Coronary artery (tissue), 2 donors: Measurements from ENCODE around the gene FBN2.
"Not testable (repeated sequence)": the region's sequence is repeated elsewhere in the genome, so short reads cannot be mapped to it uniquely, and the experiment has no call there.

ENCODE experiments used
- DNase-seq: peaks from one replicate; pipeline ENCODE4 v3.0.0-alpha.2; 2017; ENCODE audit warnings: low spot score
- H3K27ac ChIP-seq, 2 donors: fragments of 200-600 bp; sonication (generic); one replicate each; pipeline ENCODE4 v1.5.1; 2016 to 2019
- H3K4me3 ChIP-seq: fragments of 200-600 bp; sonication (generic); 2 replicates; pipeline ENCODE4 v1.5.1; 2016; ENCODE audit warnings: mild to moderate bottlenecking, moderate library complexity
- TF ChIP-seq, protein P1 (sequence below): fragments of 200-600 bp; sonication (generic); IDR thresholded peaks from one replicate; pipeline ENCODE4 v1.5.1; 2019; ENCODE audit warnings: antibody characterized with exemption

FBN2 gene

DNA sequence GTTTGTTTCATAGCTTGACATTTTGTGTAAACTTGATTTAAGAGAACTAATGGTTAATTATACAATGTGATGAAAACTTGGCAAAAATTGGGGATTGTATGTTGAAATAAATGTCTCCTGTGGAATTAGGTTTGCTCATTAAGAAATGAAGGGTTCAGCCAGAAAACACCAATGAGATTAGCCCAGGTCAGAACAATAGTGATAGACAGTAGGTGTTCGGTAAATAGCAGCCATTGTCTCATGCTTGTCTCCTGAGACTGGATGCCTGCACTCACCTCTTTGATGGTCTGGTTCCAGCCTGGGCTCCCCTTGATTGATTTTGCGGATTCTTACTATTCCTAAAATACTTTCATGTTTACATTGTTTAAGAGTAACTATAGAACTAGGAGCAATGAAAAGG, 135.5 kb downstream of the FBN2 start:
- DNase-seq = no peak
- Histone ChIP-seq H3K4me3 (no peak overlapping the region), H3K27ac (no peak overlapping the region)
- TF ChIP-seq, protein P1, sequence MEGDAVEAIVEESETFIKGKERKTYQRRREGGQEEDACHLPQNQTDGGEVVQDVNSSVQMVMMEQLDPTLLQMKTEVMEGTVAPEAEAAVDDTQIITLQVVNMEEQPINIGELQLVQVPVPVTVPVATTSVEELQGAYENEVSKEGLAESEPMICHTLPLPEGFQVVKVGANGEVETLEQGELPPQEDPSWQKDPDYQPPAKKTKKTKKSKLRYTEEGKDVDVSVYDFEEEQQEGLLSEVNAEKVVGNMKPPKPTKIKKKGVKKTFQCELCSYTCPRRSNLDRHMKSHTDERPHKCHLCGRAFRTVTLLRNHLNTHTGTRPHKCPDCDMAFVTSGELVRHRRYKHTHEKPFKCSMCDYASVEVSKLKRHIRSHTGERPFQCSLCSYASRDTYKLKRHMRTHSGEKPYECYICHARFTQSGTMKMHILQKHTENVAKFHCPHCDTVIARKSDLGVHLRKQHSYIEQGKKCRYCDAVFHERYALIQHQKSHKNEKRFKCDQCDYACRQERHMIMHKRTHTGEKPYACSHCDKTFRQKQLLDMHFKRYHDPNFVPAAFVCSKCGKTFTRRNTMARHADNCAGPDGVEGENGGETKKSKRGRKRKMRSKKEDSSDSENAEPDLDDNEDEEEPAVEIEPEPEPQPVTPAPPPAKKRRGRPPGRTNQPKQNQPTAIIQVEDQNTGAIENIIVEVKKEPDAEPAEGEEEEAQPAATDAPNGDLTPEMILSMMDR = no peak

DNA sequence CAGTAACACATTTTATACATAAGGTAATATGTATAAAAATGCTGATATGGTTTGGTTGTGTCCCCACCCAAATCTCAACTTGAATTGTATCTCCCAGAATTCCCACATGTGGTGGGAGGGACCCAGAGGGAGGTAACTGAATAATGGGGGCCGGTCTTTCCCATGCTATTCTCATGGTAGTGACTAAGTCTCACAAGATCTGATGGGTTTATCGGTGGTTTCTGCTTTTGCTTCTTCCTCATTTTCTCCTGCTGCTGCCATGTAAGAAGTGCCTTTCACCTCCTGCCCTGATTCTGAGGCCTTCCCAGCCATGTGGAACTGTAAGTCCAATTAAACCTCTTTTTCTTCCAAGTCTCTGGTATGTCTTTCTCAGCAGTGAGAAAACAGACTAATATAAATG, 137.3 kb downstream of the FBN2 start:
- not testable (repeated sequence) for H3K27ac ChIP-seq, H3K4me3 ChIP-seq, DNase-seq

DNA sequence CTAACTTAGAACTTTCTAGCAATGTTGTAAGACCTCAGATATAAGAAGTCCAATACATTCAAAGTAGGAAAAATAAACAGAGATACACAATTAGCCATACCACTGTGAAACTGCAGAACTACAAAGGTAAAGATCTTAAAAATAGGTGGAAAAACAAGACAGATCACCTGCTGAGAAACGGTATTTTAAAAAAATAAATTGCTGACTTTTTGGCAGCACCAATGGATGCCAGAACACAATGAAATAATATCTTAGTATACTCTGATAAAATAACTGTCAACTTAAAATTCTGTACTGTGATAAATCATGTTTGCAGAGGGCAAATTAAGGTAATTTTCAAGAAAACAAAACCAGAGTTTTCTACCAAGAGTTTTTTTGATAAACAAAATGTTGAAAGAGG, 138.9 kb downstream of the FBN2 start:
- H3K27ac ChIP-seq = no peak overlapping the region
- DNase-seq = no peak
- TF ChIP-seq, protein P1 = no peak
- no peak overlapping the region for H3K4me3 ChIP-seq

DNA sequence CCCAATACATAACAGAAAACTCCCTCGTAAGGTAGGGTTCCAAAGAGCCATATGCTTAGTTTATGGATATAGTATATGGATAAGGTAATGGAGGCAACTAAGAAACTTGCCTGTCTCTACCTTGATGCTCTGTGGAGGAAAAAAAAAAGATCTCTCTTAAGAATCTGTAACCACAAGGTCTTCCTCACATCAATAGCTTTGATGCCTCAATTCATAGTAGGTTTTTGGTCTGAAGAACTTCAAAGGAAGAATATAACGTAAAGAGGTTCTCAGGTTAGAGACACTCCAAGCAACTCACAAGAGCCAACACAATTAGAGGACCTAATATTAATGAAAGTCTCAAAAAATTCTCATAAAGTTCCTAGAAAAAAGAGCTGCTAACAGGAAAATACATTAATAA, 140.2 kb downstream of the FBN2 start:
- TF ChIP-seq, protein P1 = no peak

DNA sequence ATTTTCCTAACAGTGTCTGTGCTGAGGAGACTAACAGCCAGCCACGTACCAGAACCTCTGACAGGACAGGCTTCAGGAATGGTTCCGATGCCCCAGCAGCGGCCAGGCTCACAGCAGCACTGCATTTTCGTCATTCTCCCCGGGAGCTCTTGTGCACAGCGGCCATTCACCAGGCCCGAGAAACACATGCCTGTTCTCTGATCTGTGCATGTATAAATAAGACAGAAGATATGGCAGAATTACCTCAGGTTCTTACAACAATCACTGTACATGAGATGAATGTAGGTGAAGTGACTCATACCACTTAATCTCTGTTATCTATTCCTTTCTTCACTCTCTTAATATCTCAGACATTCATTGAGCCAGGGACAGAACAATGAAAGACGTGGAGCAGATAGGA, 143.0 kb downstream of the FBN2 start:
- no peak for DNase-seq
- Histone ChIP-seq H3K4me3 (no peak overlapping the region), H3K27ac (no peak overlapping the region)
- TF ChIP-seq, protein P1 = no peak

More for the DNA sequence above, 140.2 kb downstream of the FBN2 start:
- no peak for DNase-seq
- no peak overlapping the region for H3K4me3 ChIP-seq
- no peak overlapping the region for H3K27ac ChIP-seq

DNA sequence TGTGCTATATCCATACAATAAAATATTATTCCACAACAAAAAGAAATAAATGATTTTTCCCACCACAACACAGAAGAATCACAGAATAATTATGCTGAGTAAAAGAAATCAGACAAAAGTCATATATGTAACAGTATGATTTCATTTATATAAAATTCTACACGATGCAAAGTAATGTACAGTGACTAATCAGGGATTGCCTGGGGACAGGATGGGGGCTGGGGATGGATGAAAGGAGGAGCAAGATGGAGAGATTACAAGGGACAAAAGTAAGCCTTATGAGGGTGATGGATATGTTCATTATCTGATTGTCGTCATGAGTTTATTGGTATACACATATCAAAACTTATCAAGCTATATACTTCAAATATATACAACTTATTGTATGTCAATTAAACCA, 154.0 kb downstream of the FBN2 start:
- TF ChIP-seq, protein P1 = no peak
- no peak for DNase-seq
- Histone ChIP-seq H3K27ac (no peak overlapping the region), H3K4me3 (no peak overlapping the region)

DNA sequence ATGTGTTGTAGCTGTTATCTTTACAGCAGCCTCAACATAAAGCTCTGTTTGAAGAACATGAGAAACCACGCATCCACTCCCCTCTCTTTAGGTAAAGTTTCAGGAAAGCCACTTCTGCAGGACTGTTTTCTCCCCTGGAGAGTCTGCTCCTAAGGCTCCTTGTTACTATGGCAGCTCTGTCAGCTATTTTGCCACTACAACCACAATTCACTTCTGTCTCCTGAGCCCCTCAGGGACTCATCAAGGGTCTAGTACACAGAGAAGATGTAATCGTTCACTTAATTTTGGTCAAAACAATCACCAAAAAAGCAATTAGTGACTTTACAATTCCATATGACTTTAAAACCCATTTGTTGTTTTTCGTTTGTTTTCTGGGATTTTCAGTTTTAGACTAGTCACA, 157.7 kb downstream of the FBN2 start:
- no peak for DNase-seq
- Histone ChIP-seq H3K4me3 (no peak overlapping the region), H3K27ac (no peak overlapping the region)
- TF ChIP-seq, protein P1 = no peak

DNA sequence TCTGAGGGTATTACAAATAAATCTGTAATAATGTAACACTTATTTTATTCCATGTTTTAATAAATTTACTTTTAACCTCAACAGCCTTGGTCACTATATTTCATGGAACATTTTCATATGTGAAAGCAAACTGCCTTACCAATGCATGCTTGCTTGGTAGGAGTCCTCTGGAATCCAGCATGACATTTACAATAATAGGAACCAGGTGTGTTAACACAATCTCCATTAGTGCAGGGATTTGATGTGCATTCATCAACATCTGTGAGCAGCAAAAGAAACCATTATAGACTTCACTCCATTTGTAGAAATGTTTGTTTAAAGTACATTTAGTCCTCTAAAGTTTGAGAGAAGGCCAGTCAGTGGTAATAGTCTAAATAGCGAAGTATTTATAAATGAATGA, 159.4 kb downstream of the FBN2 start:
- TF ChIP-seq, protein P1 = no peak
- no peak for DNase-seq
- H3K4me3 ChIP-seq = no peak overlapping the region
- no peak overlapping the region for H3K27ac ChIP-seq
